ENCODE data around the gene NDUFB3.

The NDUFB3 gene

GRCh38 chr2:201100497-201100896 lies 28.7 kb downstream of the NDUFB3 start:
- no peak for DNase-seq (ENCODE audit: low read depth)
- no peak overlapping the region for H3K4me3 ChIP-seq (ENCODE audit: low read depth, low read length)
- TF ChIP-seq CTCF (conservative IDR thresholded peaks at IDR 0.05; ENCODE audit: low read depth, low read length) = no peak

- no peak for DNase-seq (ENCODE audit: low read depth)
- no peak overlapping the region for H3K4me3 ChIP-seq (ENCODE audit: low read depth, low read length)
- TF ChIP-seq CTCF (conservative IDR thresholded peaks at IDR 0.05; ENCODE audit: low read depth, low read length) = no peak
Observed at GRCh38 chr2:201105759-201106158, 34.0 kb downstream of the NDUFB3 start.

GRCh38 chr2:201107624-201108023 lies 35.8 kb downstream of the NDUFB3 start:
- TF ChIP-seq CTCF (conservative IDR thresholded peaks at IDR 0.05; ENCODE audit: low read depth, low read length) = no peak
- H3K4me3 ChIP-seq (ENCODE audit: low read depth, low read length) = no peak overlapping the region
- no peak for DNase-seq (ENCODE audit: low read depth)

- TF ChIP-seq CTCF (conservative IDR thresholded peaks at IDR 0.05; ENCODE audit: low read depth, low read length) = no peak
- no peak overlapping the region for H3K4me3 ChIP-seq (ENCODE audit: low read depth, low read length)
- no peak for DNase-seq (ENCODE audit: low read depth)
Observed at GRCh38 chr2:201108341-201108740, 36.5 kb downstream of the NDUFB3 start.

- no peak overlapping the region for H3K4me3 ChIP-seq (ENCODE audit: low read depth, low read length)
- no peak for TF ChIP-seq CTCF (conservative IDR thresholded peaks at IDR 0.05; ENCODE audit: low read depth, low read length)
- no peak for DNase-seq (ENCODE audit: low read depth)
Observed at GRCh38 chr2:201109186-201109585, 37.4 kb downstream of the NDUFB3 start.

- no peak for DNase-seq (ENCODE audit: low read depth)
- no peak for TF ChIP-seq CTCF (conservative IDR thresholded peaks at IDR 0.05; ENCODE audit: low read depth, low read length)
- no peak overlapping the region for H3K4me3 ChIP-seq (ENCODE audit: low read depth, low read length)
Observed at GRCh38 chr2:201110615-201111014, 38.8 kb downstream of the NDUFB3 start.

GRCh38 chr2:201111096-201111495 lies 39.3 kb downstream of the NDUFB3 start:
- no peak for TF ChIP-seq CTCF (conservative IDR thresholded peaks at IDR 0.05; ENCODE audit: low read depth, low read length)
- H3K4me3 ChIP-seq (ENCODE audit: low read depth, low read length) = no peak overlapping the region
- peak; percentile 47 for DNase-seq (ENCODE audit: low read depth)
